ENCODE results near the gene SH3D19.
"Not testable (repeated sequence)": the region's sequence is repeated elsewhere in the genome, so short reads cannot be mapped to it uniquely, and the experiment has no call there.

Gene SH3D19

DNA sequence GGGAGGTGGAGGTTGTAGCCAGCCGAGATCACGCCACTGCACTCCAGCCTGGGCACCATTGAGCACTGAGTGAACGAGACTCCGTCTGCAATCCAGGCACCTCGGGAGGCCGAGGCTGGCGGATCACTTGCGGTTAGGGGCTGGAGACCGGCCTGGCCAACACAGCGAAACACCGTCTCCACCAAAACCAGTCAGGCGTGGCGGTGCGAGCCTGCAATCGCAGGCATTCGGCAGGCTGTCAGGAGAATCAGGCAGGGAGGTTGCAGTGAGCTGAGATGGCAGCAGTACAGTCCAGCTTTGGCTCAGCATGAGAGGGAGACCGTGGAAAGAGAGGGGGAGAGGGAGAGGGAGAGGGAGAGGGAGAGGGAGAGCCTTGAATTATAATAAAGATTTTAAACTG is 69.7 kb downstream of the SH3D19 start:
- H3K27ac ChIP-seq (ENCODE audit: low read depth, low read length); H3K27me3 ChIP-seq (ENCODE audit: control insufficient read depth in 5 of 5, insufficient read depth in 4 of 5, low read length in 5 of 5); H3K36me3 ChIP-seq (ENCODE audit: control insufficient read depth in 5 of 5, insufficient read depth in 5 of 5, low read length in 5 of 5); H3K9ac ChIP-seq (ENCODE audit: low read length in 5 of 5); H3K9me3 ChIP-seq (ENCODE audit: control insufficient read depth in 5 of 5, low read length in 5 of 5); H3K4me3 ChIP-seq (ENCODE audit: low read depth in 1 of 5, low read length in 5 of 5): not testable (repeated sequence)
- peaks cover 0 to 12% (median 0%) of the 10 kb centered on the region in 5 donors for H3K4me1 ChIP-seq (ENCODE audit: control insufficient read depth in 5 of 5, insufficient read depth in 5 of 5, low read length in 5 of 5)

DNA sequence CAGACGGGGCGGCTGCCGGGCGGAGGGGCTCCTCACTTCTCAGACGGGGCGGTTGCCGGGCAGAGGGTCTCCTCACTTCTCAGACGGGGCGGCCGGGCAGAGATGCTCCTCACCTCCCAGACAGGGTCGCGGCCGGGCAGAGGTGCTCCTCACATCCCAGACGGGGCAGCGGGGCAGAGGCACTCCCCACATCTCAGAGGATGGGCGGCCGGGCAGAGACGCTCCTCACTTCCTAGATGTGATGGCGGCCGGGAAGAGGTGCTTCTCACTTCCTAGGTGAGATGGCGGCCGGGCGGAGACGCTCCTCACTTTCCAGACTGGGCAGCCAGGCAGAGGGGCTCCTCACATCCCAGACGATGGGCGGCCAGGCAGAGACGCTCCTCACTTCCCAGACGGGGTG is 70.2 kb downstream of the SH3D19 start:
- not testable (repeated sequence) for H3K27ac ChIP-seq (ENCODE audit: low read depth, low read length); H3K36me3 ChIP-seq (ENCODE audit: control insufficient read depth in 5 of 5, insufficient read depth in 5 of 5, low read length in 5 of 5); H3K4me3 ChIP-seq (ENCODE audit: low read depth in 1 of 5, low read length in 5 of 5); H3K9me3 ChIP-seq (ENCODE audit: control insufficient read depth in 5 of 5, low read length in 5 of 5); H3K9ac ChIP-seq (ENCODE audit: low read length in 5 of 5); H3K27me3 ChIP-seq (ENCODE audit: control insufficient read depth in 5 of 5, insufficient read depth in 4 of 5, low read length in 5 of 5)
- peaks cover 0 to 12% (median 0%) of the 10 kb centered on the region in 5 donors for H3K4me1 ChIP-seq (ENCODE audit: control insufficient read depth in 5 of 5, insufficient read depth in 5 of 5, low read length in 5 of 5)

DNA sequence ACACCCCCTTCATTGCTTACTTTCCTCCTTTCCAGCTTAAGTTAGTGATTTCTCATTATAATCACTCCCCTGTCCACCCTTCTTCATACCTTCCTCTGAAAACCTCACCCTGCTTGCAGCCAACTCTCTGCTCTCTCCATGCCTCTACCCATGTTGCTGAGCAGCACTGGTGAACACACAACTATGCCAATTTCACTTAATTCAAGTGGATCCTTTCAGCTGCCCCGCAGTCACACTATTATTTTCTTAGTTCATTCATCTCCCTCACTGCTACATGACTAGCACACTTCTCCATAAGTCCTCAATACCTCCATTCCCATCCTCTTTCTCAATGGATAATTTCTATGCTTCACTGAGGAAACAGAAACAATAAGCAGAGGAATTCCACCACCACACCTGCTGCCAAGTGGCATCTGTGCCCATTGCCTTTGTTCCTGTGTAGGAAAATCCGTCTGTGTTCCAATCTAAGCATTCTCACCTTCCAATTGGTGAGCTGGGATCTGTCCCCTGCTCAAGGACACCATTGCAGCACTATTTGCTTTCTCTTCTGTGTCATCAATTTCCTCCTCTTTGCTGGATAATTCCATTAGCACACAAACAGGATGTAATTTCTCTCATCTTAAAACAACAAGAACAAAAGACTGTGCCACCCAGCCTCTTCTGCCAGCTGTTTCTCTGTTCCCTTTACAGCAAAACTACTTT is 73.7 kb downstream of the SH3D19 start:
- Histone ChIP-seq H3K27ac (ENCODE audit: low read depth, low read length) (no peak overlapping the region), H3K9me3 (ENCODE audit: control insufficient read depth in 5 of 5, low read length in 5 of 5) (no peaks in the 10 kb centered on the region), H3K4me3 (ENCODE audit: low read depth in 1 of 5, low read length in 5 of 5) (no peak overlapping the region), H3K9ac (ENCODE audit: low read length in 5 of 5) (no peak overlapping the region), H3K27me3 (ENCODE audit: control insufficient read depth in 5 of 5, insufficient read depth in 4 of 5, low read length in 5 of 5) (no peaks in the 10 kb centered on the region), H3K36me3 (ENCODE audit: control insufficient read depth in 5 of 5, insufficient read depth in 5 of 5, low read length in 5 of 5) (no peaks in the 10 kb centered on the region), H3K4me1 (ENCODE audit: control insufficient read depth in 5 of 5, insufficient read depth in 5 of 5, low read length in 5 of 5) (peaks cover 0 to 12% (median 0%) of the 10 kb centered on the region in 5 donors)

DNA sequence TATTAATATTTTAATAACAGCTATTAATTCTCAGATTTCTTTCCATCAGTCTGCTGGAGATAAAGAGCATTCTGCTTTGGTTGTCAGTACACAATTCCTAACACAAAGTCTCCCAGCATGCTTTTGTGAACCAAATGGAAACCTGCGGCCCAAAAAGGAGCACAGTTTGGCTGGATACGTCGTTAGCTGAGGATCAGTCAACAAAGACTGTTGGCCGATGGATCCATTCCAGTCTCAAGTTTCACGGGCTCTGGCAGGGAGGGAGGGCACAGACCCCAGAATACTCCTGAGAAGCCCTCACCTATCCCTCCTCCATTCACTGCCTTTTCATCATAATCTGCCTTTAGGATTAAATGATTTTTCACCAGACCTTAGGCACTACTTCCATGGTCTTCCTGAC is 74.7 kb downstream of the SH3D19 start:
- no peaks in the 10 kb centered on the region for H3K9me3 ChIP-seq (ENCODE audit: control insufficient read depth in 5 of 5, low read length in 5 of 5)
- H3K4me3 ChIP-seq (ENCODE audit: low read depth in 1 of 5, low read length in 5 of 5), result no peak overlapping the region
- H3K36me3 ChIP-seq (ENCODE audit: control insufficient read depth in 5 of 5, insufficient read depth in 5 of 5, low read length in 5 of 5), result no peaks in the 10 kb centered on the region
- H3K27ac ChIP-seq (ENCODE audit: low read depth, low read length), result no peak overlapping the region
- H3K9ac ChIP-seq (ENCODE audit: low read length in 5 of 5), result no peak overlapping the region
- no peaks in the 10 kb centered on the region for H3K27me3 ChIP-seq (ENCODE audit: control insufficient read depth in 5 of 5, insufficient read depth in 4 of 5, low read length in 5 of 5)
- H3K4me1 ChIP-seq (ENCODE audit: control insufficient read depth in 5 of 5, insufficient read depth in 5 of 5, low read length in 5 of 5), result peaks cover 0 to 12% (median 0%) of the 10 kb centered on the region in 5 donors

DNA sequence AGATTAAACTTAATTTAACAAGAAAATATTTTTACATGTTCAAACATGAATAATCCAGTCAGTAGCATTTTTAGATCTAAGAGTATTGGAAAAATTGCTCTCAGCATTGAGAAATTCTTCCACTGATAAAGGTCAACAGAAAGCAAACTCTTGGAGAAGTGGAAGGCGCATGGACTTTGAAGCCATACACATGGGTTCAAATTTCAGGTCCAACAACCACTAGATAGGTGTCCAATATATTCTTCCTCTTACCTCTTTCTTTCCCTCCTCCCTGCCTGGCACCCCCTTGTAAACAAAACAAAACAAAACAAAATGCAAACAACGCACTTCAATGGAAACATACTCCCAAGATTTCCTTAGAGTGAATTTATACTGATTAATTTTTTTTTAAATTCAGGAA is 76.9 kb downstream of the SH3D19 start:
- H3K4me3 ChIP-seq (ENCODE audit: low read depth in 1 of 5, low read length in 5 of 5), result no peak overlapping the region
- H3K4me1 ChIP-seq (ENCODE audit: control insufficient read depth in 5 of 5, insufficient read depth in 5 of 5, low read length in 5 of 5), result peaks cover 0 to 12% (median 0%) of the 10 kb centered on the region in 5 donors
- H3K27ac ChIP-seq (ENCODE audit: low read depth, low read length), result no peak overlapping the region
- no peaks in the 10 kb centered on the region for H3K36me3 ChIP-seq (ENCODE audit: control insufficient read depth in 5 of 5, insufficient read depth in 5 of 5, low read length in 5 of 5)
- no peak overlapping the region for H3K9ac ChIP-seq (ENCODE audit: low read length in 5 of 5)
- no peaks in the 10 kb centered on the region for H3K9me3 ChIP-seq (ENCODE audit: control insufficient read depth in 5 of 5, low read length in 5 of 5)
- no peaks in the 10 kb centered on the region for H3K27me3 ChIP-seq (ENCODE audit: control insufficient read depth in 5 of 5, insufficient read depth in 4 of 5, low read length in 5 of 5)

DNA sequence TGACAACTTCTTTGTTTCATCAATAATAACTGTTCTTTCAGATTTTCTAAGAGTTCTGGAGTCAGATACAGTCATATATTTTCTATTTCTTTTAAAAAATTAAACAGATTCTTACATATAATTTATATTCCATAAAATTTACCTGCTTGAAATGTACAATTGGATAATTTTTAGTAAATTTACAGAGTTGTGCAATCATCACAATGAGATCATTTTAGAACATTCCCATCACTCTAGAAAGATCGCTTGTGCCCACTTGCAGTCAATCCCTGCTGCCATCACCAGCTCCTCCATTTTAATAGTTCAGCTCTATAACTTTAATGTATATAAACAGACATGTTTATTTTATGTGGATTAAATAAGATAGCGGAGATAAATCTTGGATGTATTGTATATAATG is 78.0 kb downstream of the SH3D19 start:
- no peak overlapping the region for H3K27ac ChIP-seq (ENCODE audit: low read depth, low read length)
- no peak overlapping the region for H3K4me3 ChIP-seq (ENCODE audit: low read depth in 1 of 5, low read length in 5 of 5)
- H3K9me3 ChIP-seq (ENCODE audit: control insufficient read depth in 5 of 5, low read length in 5 of 5), result no peaks in the 10 kb centered on the region
- H3K9ac ChIP-seq (ENCODE audit: low read length in 5 of 5), result no peak overlapping the region
- no peaks in the 10 kb centered on the region for H3K36me3 ChIP-seq (ENCODE audit: control insufficient read depth in 5 of 5, insufficient read depth in 5 of 5, low read length in 5 of 5)
- peaks cover 0 to 10% (median 0%) of the 10 kb centered on the region in 5 donors for H3K4me1 ChIP-seq (ENCODE audit: control insufficient read depth in 5 of 5, insufficient read depth in 5 of 5, low read length in 5 of 5)
- H3K27me3 ChIP-seq (ENCODE audit: control insufficient read depth in 5 of 5, insufficient read depth in 4 of 5, low read length in 5 of 5), result no peaks in the 10 kb centered on the region

DNA sequence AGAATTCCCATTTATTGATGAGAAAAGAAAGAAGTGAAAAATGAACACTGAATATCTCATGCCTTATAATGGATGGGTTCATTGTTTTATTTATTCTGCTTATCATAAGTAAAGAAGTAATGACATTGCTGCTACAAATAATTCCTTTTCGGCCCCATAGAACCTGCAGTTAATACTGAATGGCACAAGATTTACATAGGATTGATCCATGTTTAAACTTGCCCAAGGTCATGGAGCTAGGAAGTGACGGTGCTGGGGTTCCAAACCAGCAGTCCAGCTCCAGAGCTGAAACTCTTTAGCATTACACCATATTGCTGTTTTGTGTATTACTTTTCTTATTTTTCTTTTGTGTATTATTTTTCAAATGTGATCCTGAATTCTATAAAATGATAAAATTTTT is 78.7 kb downstream of the SH3D19 start:
- H3K9me3 ChIP-seq (ENCODE audit: control insufficient read depth in 5 of 5, low read length in 5 of 5), result no peaks in the 10 kb centered on the region
- no peak overlapping the region for H3K4me3 ChIP-seq (ENCODE audit: low read depth in 1 of 5, low read length in 5 of 5)
- no peak overlapping the region for H3K27ac ChIP-seq (ENCODE audit: low read depth, low read length)
- H3K36me3 ChIP-seq (ENCODE audit: control insufficient read depth in 5 of 5, insufficient read depth in 5 of 5, low read length in 5 of 5), result no peaks in the 10 kb centered on the region
- peaks cover 0 to 3% (median 0%) of the 10 kb centered on the region in 5 donors for H3K4me1 ChIP-seq (ENCODE audit: control insufficient read depth in 5 of 5, insufficient read depth in 5 of 5, low read length in 5 of 5)
- H3K9ac ChIP-seq (ENCODE audit: low read length in 5 of 5), result no peak overlapping the region
- H3K27me3 ChIP-seq (ENCODE audit: control insufficient read depth in 5 of 5, insufficient read depth in 4 of 5, low read length in 5 of 5), result no peaks in the 10 kb centered on the region

DNA sequence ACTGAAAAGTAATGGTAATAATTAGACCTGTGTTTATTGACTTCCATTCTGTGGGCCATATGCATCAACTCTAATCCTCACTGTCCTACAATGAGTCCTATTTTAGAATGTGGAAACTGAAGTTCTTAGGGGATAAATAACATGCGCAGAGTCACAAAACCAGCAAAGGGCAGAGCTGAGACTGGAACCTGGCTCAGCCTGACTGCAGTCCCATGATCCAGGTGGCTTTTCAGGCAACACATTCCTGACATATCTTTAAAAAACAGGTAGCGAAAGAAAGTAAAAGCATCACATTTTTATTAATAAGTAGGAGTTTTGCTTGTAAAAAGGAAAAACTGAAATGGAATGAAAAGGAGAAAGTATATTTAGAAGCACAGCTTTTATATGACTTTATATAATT is 83.1 kb downstream of the SH3D19 start:
- H3K27ac ChIP-seq (ENCODE audit: low read depth, low read length), result no peak overlapping the region
- H3K27me3 ChIP-seq (ENCODE audit: control insufficient read depth in 5 of 5, insufficient read depth in 4 of 5, low read length in 5 of 5), result no peaks in the 10 kb centered on the region
- no peak overlapping the region for H3K9ac ChIP-seq (ENCODE audit: low read length in 5 of 5)
- peaks cover 0 to 7% (median 0%) of the 10 kb centered on the region in 5 donors for H3K4me1 ChIP-seq (ENCODE audit: control insufficient read depth in 5 of 5, insufficient read depth in 5 of 5, low read length in 5 of 5)
- H3K36me3 ChIP-seq (ENCODE audit: control insufficient read depth in 5 of 5, insufficient read depth in 5 of 5, low read length in 5 of 5), result no peaks in the 10 kb centered on the region
- no peak overlapping the region for H3K4me3 ChIP-seq (ENCODE audit: low read depth in 1 of 5, low read length in 5 of 5)
- H3K9me3 ChIP-seq (ENCODE audit: control insufficient read depth in 5 of 5, low read length in 5 of 5), result no peaks in the 10 kb centered on the region

DNA sequence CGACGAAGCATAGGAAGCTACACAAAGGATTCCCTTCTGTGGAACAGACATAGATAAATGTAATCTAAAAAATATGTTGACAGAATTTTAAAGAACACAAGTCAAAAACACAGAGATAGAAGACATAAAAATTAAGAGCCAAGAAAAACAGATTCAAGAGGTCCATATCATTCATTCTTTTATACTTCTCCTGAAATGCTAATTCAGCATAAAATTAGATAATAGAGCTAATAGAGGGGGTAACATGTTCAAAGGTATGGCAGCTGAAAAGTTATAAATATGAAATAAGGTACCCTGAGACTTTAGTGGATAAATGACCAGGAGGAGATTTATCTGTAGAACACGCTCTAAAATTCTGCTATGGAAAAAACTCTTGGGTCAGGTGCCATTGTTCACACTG is 85.8 kb downstream of the SH3D19 start:
- H3K27ac ChIP-seq (ENCODE audit: low read depth, low read length), result no peak overlapping the region
- peaks cover 0 to 7% (median 0%) of the 10 kb centered on the region in 5 donors for H3K4me1 ChIP-seq (ENCODE audit: control insufficient read depth in 5 of 5, insufficient read depth in 5 of 5, low read length in 5 of 5)
- H3K4me3 ChIP-seq (ENCODE audit: low read depth in 1 of 5, low read length in 5 of 5), result no peak overlapping the region
- no peaks in the 10 kb centered on the region for H3K27me3 ChIP-seq (ENCODE audit: control insufficient read depth in 5 of 5, insufficient read depth in 4 of 5, low read length in 5 of 5)
- H3K9ac ChIP-seq (ENCODE audit: low read length in 5 of 5), result no peak overlapping the region
- H3K9me3 ChIP-seq (ENCODE audit: control insufficient read depth in 5 of 5, low read length in 5 of 5), result no peaks in the 10 kb centered on the region
- H3K36me3 ChIP-seq (ENCODE audit: control insufficient read depth in 5 of 5, insufficient read depth in 5 of 5, low read length in 5 of 5), result no peaks in the 10 kb centered on the region

DNA sequence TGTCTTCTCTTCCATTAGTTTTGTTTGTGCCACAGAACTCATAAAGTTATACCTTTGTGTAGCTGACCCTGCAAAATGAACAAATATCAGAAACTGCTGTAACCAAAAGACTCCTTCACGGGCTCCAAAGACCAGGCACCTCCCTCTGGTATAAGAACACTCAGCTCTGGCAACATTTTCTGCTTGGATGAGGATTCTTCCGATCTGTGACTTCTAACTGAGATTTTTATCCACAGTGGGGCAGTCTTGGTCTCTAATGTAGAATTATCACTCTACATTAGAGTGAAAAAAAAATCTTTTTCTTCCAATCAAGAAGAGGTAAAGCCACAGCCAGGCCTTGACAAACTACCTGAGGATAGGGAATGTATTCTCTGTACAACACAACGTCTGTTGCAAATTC is 86.9 kb downstream of the SH3D19 start:
- Histone ChIP-seq H3K27me3 (ENCODE audit: control insufficient read depth in 5 of 5, insufficient read depth in 4 of 5, low read length in 5 of 5) (no peaks in the 10 kb centered on the region), H3K4me3 (ENCODE audit: low read depth in 1 of 5, low read length in 5 of 5) (no peak overlapping the region), H3K27ac (ENCODE audit: low read depth, low read length) (no peak overlapping the region), H3K4me1 (ENCODE audit: control insufficient read depth in 5 of 5, insufficient read depth in 5 of 5, low read length in 5 of 5) (peaks cover 0 to 7% (median 0%) of the 10 kb centered on the region in 5 donors), H3K9me3 (ENCODE audit: control insufficient read depth in 5 of 5, low read length in 5 of 5) (no peaks in the 10 kb centered on the region), H3K9ac (ENCODE audit: low read length in 5 of 5) (no peak overlapping the region), H3K36me3 (ENCODE audit: control insufficient read depth in 5 of 5, insufficient read depth in 5 of 5, low read length in 5 of 5) (no peaks in the 10 kb centered on the region)

All from subcutaneous abdominal adipose tissue (tissue), 5 donors.